RWPE2 (cell line): ENCODE measurements around the gene IFITM1.
"Not testable (repeated sequence)": the region's sequence is repeated elsewhere in the genome, so short reads cannot be mapped to it uniquely, and the experiment has no call there.

ENCODE experiments used
- ATAC-seq: fragments of 200-7000 bp; cut with Tn5 transposase; 3 replicates; pipeline ENCODE4 v1.9.1; 2021; ENCODE audit warnings: low read depth
- DNase-seq: peaks from one replicate; pipeline ENCODE4 v3.0.0-alpha.2; 2020; ENCODE audit warnings: low spot score
- H3K27ac ChIP-seq: fragments of 450-650 bp; 2 replicates; pipeline ENCODE4 v1.5.1; 2017; ENCODE audit warnings: mild to moderate bottlenecking; ENCODE audit not compliant: poor library complexity, severe bottlenecking
- H3K27me3 ChIP-seq: fragments of 250-450 bp; sonication (Bioruptor Pico); 2 replicates; pipeline ENCODE4 v1.5.1; 2021; ENCODE audit warnings: mild to moderate bottlenecking, moderate library complexity; ENCODE audit not compliant: insufficient read depth, poor library complexity, severe bottlenecking
- H3K36me3 ChIP-seq: fragments of 250-450 bp; sonication (Bioruptor Pico); 2 replicates; pipeline ENCODE4 v1.5.1; 2020; ENCODE audit warnings: low read depth, mild to moderate bottlenecking, moderate library complexity
- H3K4me1 ChIP-seq: fragments of 250-450 bp; sonication (Bioruptor Pico); 2 replicates; pipeline ENCODE4 v1.5.1; 2021; ENCODE audit warnings: mild to moderate bottlenecking, moderate library complexity; ENCODE audit not compliant: insufficient read depth, poor library complexity, severe bottlenecking
- H3K4me3 ChIP-seq: fragments of 250-450 bp; sonication (Bioruptor Pico); 2 replicates; pipeline ENCODE4 v1.5.1; 2021; ENCODE audit warnings: mild to moderate bottlenecking, moderate library complexity; ENCODE audit not compliant: severe bottlenecking
- H3K9me3 ChIP-seq: fragments of 250-450 bp; sonication (Bioruptor Pico); 2 replicates; pipeline ENCODE4 v1.5.1; 2021; ENCODE audit warnings: mild to moderate bottlenecking, moderate library complexity; ENCODE audit not compliant: severe bottlenecking
- CTCF ChIP-seq: fragments of 450-650 bp; IDR thresholded peaks from one replicate; pipeline ENCODE4 v1.5.1; 2017; ENCODE audit warnings: mild to moderate bottlenecking, moderate library complexity; ENCODE audit not compliant: poor library complexity, severe bottlenecking

Gene IFITM1

DNA sequence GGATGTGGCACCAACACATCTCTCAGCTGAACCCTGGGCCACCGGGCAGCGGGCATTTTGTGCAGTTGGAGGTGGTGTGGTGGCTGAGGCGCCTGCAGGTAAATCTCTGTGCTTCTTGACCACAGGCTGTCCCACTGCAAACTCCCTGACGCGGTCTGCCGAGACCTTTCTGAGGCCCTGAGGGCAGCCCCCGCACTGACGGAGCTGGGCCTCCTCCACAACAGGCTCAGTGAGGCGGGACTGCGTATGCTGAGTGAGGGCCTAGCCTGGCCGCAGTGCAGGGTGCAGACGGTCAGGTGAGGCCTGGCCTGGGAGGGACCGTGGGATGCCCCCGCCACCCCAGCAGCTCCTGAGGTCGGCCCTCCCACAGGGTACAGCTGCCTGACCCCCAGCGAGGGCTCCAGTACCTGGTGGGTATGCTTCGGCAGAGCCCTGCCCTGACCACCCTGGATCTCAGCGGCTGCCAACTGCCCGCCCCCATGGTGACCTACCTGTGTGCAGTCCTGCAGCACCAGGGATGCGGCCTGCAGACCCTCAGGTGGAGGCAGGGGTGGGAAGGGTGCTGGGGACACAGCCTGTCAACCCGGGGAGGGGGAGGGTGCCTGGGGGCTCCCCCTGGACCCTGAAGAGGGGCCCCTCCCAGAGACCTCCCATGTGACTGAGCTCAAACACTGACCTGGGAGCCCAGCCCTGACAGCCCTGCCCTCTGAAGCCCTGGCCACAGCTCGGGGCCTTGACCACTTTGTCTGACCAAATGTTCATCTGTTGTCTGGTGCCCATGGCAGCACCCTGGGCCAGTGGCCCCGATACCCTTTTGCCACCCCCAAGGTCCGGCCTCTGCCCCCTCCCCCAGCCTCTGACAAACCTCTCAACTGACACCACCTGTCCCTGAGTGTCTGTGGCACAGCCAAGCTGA lies 29.5 kb upstream of the IFITM1 start:
- Histone ChIP-seq H3K27ac (no peak overlapping the region), H3K27me3 (peaks cover 45% of the 10 kb centered on the region), H3K9me3 (no peaks in the 10 kb centered on the region), H3K4me3 (no peak overlapping the region), H3K36me3 (no peaks in the 10 kb centered on the region), H3K4me1 (no peaks in the 10 kb centered on the region)
- TF ChIP-seq CTCF = no peak
- ATAC-seq (no peak), DNase-seq (peak; percentile 55)

DNA sequence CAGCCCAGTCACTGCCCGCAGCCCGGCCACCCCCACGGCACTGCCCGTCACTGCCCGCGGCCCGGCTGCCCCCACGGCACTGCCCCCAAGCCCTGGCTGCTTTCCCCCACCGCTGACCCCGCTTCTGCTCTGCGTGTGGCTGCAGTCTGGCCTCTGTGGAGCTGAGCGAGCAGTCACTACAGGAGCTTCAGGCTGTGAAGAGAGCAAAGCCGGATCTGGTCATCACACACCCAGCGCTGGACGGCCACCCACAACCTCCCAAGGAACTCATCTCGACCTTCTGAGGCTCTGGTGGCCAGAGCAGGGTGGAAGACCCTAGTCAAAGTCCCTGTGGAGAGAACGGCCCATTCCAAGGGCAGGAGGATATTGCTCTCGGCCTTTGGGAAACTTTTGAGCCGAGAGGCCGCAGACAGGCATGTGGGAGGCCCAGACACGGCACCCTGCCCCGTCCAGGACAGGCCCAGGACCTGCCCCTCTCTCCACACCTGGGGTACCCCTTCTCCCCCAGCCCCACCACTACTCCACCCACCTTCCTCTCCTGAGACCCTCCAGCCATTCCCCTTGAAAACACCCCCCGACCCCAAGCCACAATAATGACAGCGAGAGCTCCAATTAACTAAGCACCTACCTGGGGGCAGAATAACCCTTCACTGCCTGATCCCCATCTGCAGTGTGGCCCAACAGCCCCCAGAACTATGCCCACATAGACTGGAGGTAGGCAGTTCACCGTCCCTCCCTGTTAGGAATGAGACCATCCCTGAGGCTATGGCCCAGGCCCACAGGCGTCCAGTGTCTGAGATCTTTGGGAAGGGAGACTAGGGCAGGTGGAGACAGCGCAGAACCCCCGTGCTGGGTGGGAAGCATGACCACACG lies 28.6 kb upstream of the IFITM1 start:
- no peak for TF ChIP-seq CTCF
- Histone ChIP-seq H3K36me3 (no peaks in the 10 kb centered on the region), H3K9me3 (no peaks in the 10 kb centered on the region), H3K27me3 (peaks cover 36% of the 10 kb centered on the region), H3K4me3 (no peak overlapping the region), H3K4me1 (no peaks in the 10 kb centered on the region), H3K27ac (no peak overlapping the region)
- ATAC-seq (no peak), DNase-seq (no peak)

- no peak for DNase-seq
- Histone ChIP-seq H3K9me3 (no peaks in the 10 kb centered on the region), H3K36me3 (no peaks in the 10 kb centered on the region), H3K4me3 (no peak overlapping the region), H3K4me1 (no peaks in the 10 kb centered on the region), H3K27me3 (peaks cover 30% of the 10 kb centered on the region), H3K27ac (no peak overlapping the region)
- ATAC-seq = no peak
- no peak for TF ChIP-seq CTCF
Observed at GRCh38 chr11:285894-286220, 28.0 kb upstream of the IFITM1 start.

DNA sequence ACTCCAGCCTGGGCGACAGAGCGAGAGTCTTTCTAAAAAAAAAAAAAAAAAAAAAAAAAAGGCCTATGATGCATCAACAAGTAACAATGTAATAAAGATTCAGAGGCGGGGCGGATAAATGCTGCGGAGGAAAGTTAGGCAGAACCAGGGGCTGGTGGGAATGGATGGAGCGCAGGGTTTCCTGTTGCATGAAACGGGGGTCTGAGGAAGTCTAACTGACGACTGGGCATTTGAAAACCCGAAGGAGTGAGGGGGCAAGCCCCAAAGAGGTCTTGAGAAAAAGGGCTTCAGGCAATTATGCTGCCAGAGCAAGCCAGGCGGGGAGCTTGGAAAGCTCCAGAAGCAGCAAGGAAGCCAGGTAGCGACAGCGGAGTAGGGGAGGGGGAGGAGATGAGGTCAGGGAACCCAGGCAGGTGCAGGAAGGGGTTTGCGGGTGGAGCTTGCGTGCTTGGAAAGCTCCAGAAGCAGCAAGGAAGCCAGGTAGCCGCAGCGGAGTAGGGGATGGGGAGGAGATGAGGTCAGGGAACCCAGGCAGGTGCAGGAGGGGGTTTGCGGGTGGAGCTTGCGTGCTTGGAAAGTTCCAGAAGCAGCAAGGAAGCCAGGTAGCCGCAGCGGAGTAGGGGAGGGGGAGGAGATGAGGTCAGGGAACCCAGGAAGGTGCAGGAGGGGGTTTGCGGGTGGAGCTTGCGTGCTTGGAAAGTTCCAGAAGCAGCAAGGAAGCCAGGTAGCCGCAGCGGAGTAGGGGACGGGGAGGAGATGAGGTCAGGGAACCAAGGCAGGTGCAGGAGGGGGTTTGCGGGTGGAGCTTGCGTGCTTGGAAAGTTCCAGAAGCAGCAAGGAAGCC lies 26.6 kb upstream of the IFITM1 start:
- not testable (repeated sequence) for ATAC-seq, H3K4me1 ChIP-seq, H3K9me3 ChIP-seq, H3K27ac ChIP-seq, DNase-seq, H3K4me3 ChIP-seq, H3K36me3 ChIP-seq
- H3K27me3 ChIP-seq = peaks cover 16% of the 10 kb centered on the region
